ENCODE measurements around the gene PAGE2. TPM values are rescaled to one million over a fixed set of nuclear protein-coding genes. Genes with fewer than 3 reads are reported as not detected.
"Not testable (repeated sequence)": the region's sequence is repeated elsewhere in the genome, so short reads cannot be mapped to it uniquely, and the experiment has no call there.

Gene PAGE2
- total RNA-seq, 2 experiments from 2014 or later, result not detected

DNA sequence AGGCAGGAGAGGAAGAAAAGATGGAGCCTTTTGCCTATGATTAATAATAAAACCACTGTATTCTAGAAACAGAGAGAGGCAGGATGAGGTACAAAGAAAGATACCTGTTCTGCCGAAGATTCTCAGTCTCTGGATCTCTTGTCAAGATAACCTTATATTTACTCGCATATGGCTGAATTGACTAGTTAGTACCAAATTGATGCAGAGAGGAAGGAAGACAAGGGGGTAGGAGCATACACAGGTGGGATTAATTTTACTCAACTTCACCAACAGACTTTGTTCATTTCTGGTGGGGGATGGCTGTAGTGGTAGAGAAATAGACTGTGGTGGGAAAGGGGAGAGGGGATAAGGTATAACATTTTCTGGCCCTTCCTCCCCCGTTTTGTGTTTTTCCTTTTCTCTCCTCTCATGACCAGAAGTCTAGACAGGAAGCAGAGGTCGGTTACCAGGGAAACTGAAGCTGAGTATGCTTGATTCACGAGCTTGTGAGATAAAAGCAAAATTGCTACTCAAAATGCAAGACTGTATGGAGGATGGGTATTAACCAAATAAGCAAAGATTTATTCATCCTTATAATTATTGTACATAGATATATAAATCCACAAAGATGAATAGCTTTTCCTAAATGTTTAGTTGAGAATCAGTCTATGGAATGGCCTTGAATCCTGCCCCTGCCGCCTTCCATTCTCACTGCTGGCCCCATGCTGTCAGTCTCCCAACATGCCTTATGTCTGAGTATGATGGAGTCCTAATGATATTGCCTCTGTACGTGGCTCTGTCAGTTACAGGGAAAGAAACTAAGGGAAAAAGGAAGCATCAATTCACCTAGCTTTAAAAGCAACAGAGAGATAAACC is 31.8 kb upstream of the PAGE2 start:
- CTCF ChIA-PET (ENCODE audit: unreplicated experiment), result no interaction called here
- Histone ChIP-seq H3K79me2 (ENCODE audit: insufficient read depth, low read depth, low read length) (no peaks in the 10 kb centered on the region), H3K9me2 (ENCODE audit: insufficient read depth, low read length) (no peaks in the 10 kb centered on the region), H3K4me1 (ENCODE audit: insufficient read depth, low read length, poor library complexity, severe bottlenecking) (no peaks in the 10 kb centered on the region), H2AFZ (ENCODE audit: low read length) (no peak overlapping the region), H3K36me3 (ENCODE audit: insufficient read depth, low read length) (no peaks in the 10 kb centered on the region), H3K4me3 (ENCODE audit: low read depth, low read length, poor library complexity, severe bottlenecking) (no peak overlapping the region), H3K4me2 (ENCODE audit: low read length) (no peak overlapping the region), H3K27ac (ENCODE audit: low read depth, low read length, poor library complexity, severe bottlenecking) (no peak overlapping the region), H4K20me1 (ENCODE audit: insufficient read depth, low read length) (no peaks in the 10 kb centered on the region), H3K9me3 (ENCODE audit: low read length) (no peaks in the 10 kb centered on the region)
- BruUV-seq (replicated peaks), result no TSS peak
- intact Hi-C loops (cut with micrococcal nuclease; ENCODE audit: unreplicated experiment), result loop anchor here (5.0 kb wide), 1 partner anchor 165 kb away; no protein-coding TSS in a partner anchor
- no peak for DNase-seq (ENCODE audit: low spot score)
- TF ChIP-seq, protein P1, sequence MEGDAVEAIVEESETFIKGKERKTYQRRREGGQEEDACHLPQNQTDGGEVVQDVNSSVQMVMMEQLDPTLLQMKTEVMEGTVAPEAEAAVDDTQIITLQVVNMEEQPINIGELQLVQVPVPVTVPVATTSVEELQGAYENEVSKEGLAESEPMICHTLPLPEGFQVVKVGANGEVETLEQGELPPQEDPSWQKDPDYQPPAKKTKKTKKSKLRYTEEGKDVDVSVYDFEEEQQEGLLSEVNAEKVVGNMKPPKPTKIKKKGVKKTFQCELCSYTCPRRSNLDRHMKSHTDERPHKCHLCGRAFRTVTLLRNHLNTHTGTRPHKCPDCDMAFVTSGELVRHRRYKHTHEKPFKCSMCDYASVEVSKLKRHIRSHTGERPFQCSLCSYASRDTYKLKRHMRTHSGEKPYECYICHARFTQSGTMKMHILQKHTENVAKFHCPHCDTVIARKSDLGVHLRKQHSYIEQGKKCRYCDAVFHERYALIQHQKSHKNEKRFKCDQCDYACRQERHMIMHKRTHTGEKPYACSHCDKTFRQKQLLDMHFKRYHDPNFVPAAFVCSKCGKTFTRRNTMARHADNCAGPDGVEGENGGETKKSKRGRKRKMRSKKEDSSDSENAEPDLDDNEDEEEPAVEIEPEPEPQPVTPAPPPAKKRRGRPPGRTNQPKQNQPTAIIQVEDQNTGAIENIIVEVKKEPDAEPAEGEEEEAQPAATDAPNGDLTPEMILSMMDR (conservative IDR thresholded peaks at IDR 0.05; ENCODE audit: low read length), result no peak
- TF ChIP-seq EZH2phosphoT487 (IDR thresholded peaks at IDR 0.05; ENCODE audit: borderline replicate concordance, low read depth, low read length), result no peak
- POLR2A ChIA-PET, result no interaction called here

DNA sequence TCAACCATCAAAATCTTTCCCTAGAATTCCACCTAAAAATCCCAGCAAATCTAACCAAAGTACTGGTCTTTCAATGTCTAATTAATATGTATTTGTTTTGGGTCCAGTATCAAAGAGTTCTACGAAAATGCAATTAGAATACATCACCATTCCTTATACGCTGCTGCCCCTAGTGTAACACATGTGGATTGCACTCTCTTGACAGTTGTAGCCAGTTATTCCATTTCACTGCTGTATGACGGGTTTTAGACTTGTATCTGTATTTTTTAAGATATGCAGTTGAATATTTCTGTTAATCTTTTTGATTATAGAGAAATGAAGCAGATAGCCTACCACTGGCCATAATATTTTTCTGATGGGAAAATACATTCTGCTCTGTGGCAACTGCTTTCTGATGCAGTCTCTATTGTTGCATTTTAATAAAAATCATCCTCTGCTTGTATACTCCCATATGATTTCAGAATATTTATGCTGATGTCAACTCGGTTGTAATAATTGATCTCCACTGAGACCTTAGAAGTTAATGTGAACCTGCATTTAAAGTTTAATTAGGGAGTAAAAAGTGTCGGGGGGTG is 31.1 kb upstream of the PAGE2 start:
- Histone ChIP-seq H3K79me2 (ENCODE audit: insufficient read depth, low read depth, low read length) (no peaks in the 10 kb centered on the region), H2AFZ (ENCODE audit: low read length) (no peak overlapping the region), H4K20me1 (ENCODE audit: insufficient read depth, low read length) (no peaks in the 10 kb centered on the region), H3K9me2 (ENCODE audit: insufficient read depth, low read length) (no peaks in the 10 kb centered on the region), H3K4me2 (ENCODE audit: low read length) (no peak overlapping the region), H3K36me3 (ENCODE audit: insufficient read depth, low read length) (no peaks in the 10 kb centered on the region), H3K9me3 (ENCODE audit: low read length) (no peaks in the 10 kb centered on the region), H3K27ac (ENCODE audit: low read depth, low read length, poor library complexity, severe bottlenecking) (no peak overlapping the region), H3K4me1 (ENCODE audit: insufficient read depth, low read length, poor library complexity, severe bottlenecking) (no peaks in the 10 kb centered on the region), H3K4me3 (ENCODE audit: low read depth, low read length, poor library complexity, severe bottlenecking) (no peak overlapping the region)
- CTCF ChIA-PET (ENCODE audit: unreplicated experiment), result no interaction called here
- intact Hi-C loops (cut with micrococcal nuclease; ENCODE audit: unreplicated experiment), result loop anchor here (5.0 kb wide), 1 partner anchor 165 kb away; no protein-coding TSS in a partner anchor
- TF ChIP-seq, protein P1 (conservative IDR thresholded peaks at IDR 0.05; ENCODE audit: low read length), result peak; percentile 80
- TF ChIP-seq EZH2phosphoT487 (IDR thresholded peaks at IDR 0.05; ENCODE audit: borderline replicate concordance, low read depth, low read length), result no peak
- DNase-seq (ENCODE audit: low spot score), result peak; percentile 32
- POLR2A ChIA-PET, result no interaction called here
- no TSS peak for BruUV-seq (replicated peaks)

DNA sequence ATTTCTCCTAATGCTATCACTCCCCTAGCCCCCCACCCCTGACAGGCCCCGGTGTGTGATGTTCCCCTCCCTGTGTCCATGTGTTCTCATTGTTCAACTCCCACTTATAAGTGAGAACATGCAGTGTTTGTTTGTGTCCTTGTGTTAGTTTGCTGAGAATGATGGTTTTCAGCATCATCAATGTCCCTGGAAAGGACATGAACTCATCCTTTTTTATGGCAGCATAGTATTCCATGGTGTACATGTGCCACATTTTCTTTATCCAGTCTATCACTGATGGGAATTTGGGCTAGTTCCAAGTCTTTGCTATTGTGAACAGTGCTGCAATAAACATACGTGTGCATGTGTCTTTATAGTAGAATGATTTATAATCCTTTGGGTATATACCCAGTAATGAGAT is 21.6 kb upstream of the PAGE2 start:
- POLR2A ChIA-PET; intact Hi-C loops (cut with micrococcal nuclease; ENCODE audit: unreplicated experiment): not testable (repeated sequence)

More for the DNA sequence above, 21.6 kb upstream of the PAGE2 start:
- DNase-seq (ENCODE audit: low spot score); H3K9me2 ChIP-seq (ENCODE audit: insufficient read depth, low read length); H3K79me2 ChIP-seq (ENCODE audit: insufficient read depth, low read depth, low read length); H3K36me3 ChIP-seq (ENCODE audit: insufficient read depth, low read length); H3K4me2 ChIP-seq (ENCODE audit: low read length); H2AFZ ChIP-seq (ENCODE audit: low read length); BruUV-seq (replicated peaks); H3K4me1 ChIP-seq (ENCODE audit: insufficient read depth, low read length, poor library complexity, severe bottlenecking); H3K9me3 ChIP-seq (ENCODE audit: low read length); H3K4me3 ChIP-seq (ENCODE audit: low read depth, low read length, poor library complexity, severe bottlenecking); H3K27ac ChIP-seq (ENCODE audit: low read depth, low read length, poor library complexity, severe bottlenecking); CTCF ChIA-PET (ENCODE audit: unreplicated experiment); H4K20me1 ChIP-seq (ENCODE audit: insufficient read depth, low read length): not testable (repeated sequence)
